Loucy (cell line): ENCODE measurements around the gene CTRL.
"Not testable (repeated sequence)": the region's sequence is repeated elsewhere in the genome, so short reads cannot be mapped to it uniquely, and the experiment has no call there.

Experiments
- H2AFZ ChIP-seq: fragments of 200-600 bp; sonication (generic); 2 replicates; pipeline ENCODE4 v1.6.0; 2016; ENCODE audit warnings: antibody characterized with exemption, mild to moderate bottlenecking, low read length, moderate library complexity
- H3F3A ChIP-seq: fragments of 200-600 bp; 2 replicates; pipeline ENCODE4 v1.6.0; 2016; ENCODE audit warnings: antibody characterized with exemption, low read depth, mild to moderate bottlenecking
- H3K27me3 ChIP-seq: fragments of 200-600 bp; sonication (generic); 2 replicates; pipeline ENCODE4 v1.6.1; 2014; ENCODE audit warnings: low read length, mild to moderate bottlenecking; ENCODE audit not compliant: insufficient read depth, poor library complexity, severe bottlenecking
- H3K36me3 ChIP-seq: fragments of 200-600 bp; sonication (generic); 2 replicates; pipeline ENCODE4 v1.6.1; 2016; ENCODE audit warnings: low read length; ENCODE audit not compliant: insufficient read depth
- H3K4me1 ChIP-seq: fragments of 200-600 bp; sonication (generic); 2 replicates; pipeline ENCODE4 v1.5.1; 2014; ENCODE audit warnings: low read length, mild to moderate bottlenecking; ENCODE audit not compliant: insufficient read depth, poor library complexity, severe bottlenecking
- H3K4me2 ChIP-seq: fragments of 200-600 bp; sonication (generic); 2 replicates; pipeline ENCODE4 v1.6.0; 2014; ENCODE audit warnings: antibody characterized with exemption, low read length, low read depth, mild to moderate bottlenecking; ENCODE audit not compliant: poor library complexity, severe bottlenecking
- H3K4me3 ChIP-seq: fragments of 200-600 bp; sonication (generic); 2 replicates; pipeline ENCODE4 v1.5.1; 2014; ENCODE audit warnings: low read length, mild to moderate bottlenecking, mixed read lengths; ENCODE audit not compliant: poor library complexity, severe bottlenecking
- H3K79me2 ChIP-seq: fragments of 200-600 bp; sonication (generic); 2 replicates; pipeline ENCODE4 v1.6.1; 2014; ENCODE audit warnings: low read length; ENCODE audit not compliant: insufficient read depth
- H3K9ac ChIP-seq: fragments of 200-600 bp; sonication (generic); 2 replicates; pipeline ENCODE4 v1.6.0; 2014; ENCODE audit warnings: mild to moderate bottlenecking, low read depth, low read length, moderate library complexity; ENCODE audit not compliant: poor library complexity, severe bottlenecking
- H3K9me2 ChIP-seq: fragments of 200-600 bp; sonication (generic); replicated peaks from 2 replicates; pipeline ENCODE4 v1.6.1; 2016; ENCODE audit warnings: low read depth, low read length, mixed read lengths
- H3K9me3 ChIP-seq: fragments of 200-600 bp; sonication (generic); 2 replicates; pipeline ENCODE4 v1.6.1; 2014; ENCODE audit warnings: mild to moderate bottlenecking, antibody characterized with exemption, low read length, low read depth; ENCODE audit not compliant: insufficient read depth
- H4K20me1 ChIP-seq: fragments of 200-600 bp; sonication (generic); 2 replicates; pipeline ENCODE4 v1.6.0; 2014; ENCODE audit warnings: antibody characterized with exemption, low read length, mild to moderate bottlenecking; ENCODE audit not compliant: insufficient read depth, poor library complexity, severe bottlenecking
- CTCF ChIP-seq: fragments of 200-600 bp; sonication (generic); conservative IDR thresholded peaks from 2 replicates; pipeline ENCODE4 v1.5.1; 2014; ENCODE audit warnings: mild to moderate bottlenecking, antibody characterized with exemption, low read length
- EZH2phosphoT487 ChIP-seq: fragments of 200-600 bp; IDR thresholded peaks from 2 replicates; pipeline ENCODE4 v1.6.1; 2018; ENCODE audit warnings: antibody characterized with exemption, mild to moderate bottlenecking, moderate library complexity, borderline replicate concordance

The CTRL gene

GRCh38 chr16:67977005-67977404 is 45.3 kb upstream of the CTRL start:
- H4K20me1 ChIP-seq: no peaks in the 10 kb centered on the region
- H3K27me3 ChIP-seq: no peaks in the 10 kb centered on the region
- no peak overlapping the region for H2AFZ ChIP-seq
- no peak overlapping the region for H3K9ac ChIP-seq
- TF ChIP-seq EZH2phosphoT487 (no peak), CTCF (no peak)
- no peaks in the 10 kb centered on the region for H3K79me2 ChIP-seq
- H3F3A ChIP-seq: no peaks in the 10 kb centered on the region
- no peaks in the 10 kb centered on the region for H3K36me3 ChIP-seq
- H3K9me2 ChIP-seq: no peaks in the 10 kb centered on the region
- H3K4me3 ChIP-seq: no peak overlapping the region
- H3K4me2 ChIP-seq: no peak overlapping the region
- no peaks in the 10 kb centered on the region for H3K4me1 ChIP-seq
- H3K9me3 ChIP-seq: no peaks in the 10 kb centered on the region

GRCh38 chr16:67976205-67976604 is 44.5 kb upstream of the CTRL start:
- Histone ChIP-seq H3K9ac (no peak overlapping the region), H3K36me3 (no peaks in the 10 kb centered on the region), H3K9me3 (no peaks in the 10 kb centered on the region), H3K9me2 (no peaks in the 10 kb centered on the region), H4K20me1 (no peaks in the 10 kb centered on the region), H3F3A (no peaks in the 10 kb centered on the region), H3K4me3 (no peak overlapping the region), H3K4me1 (no peaks in the 10 kb centered on the region), H3K79me2 (no peaks in the 10 kb centered on the region), H3K27me3 (no peaks in the 10 kb centered on the region), H2AFZ (no peak overlapping the region), H3K4me2 (no peak overlapping the region)
- TF ChIP-seq EZH2phosphoT487 (no peak), CTCF (no peak)

DNA sequence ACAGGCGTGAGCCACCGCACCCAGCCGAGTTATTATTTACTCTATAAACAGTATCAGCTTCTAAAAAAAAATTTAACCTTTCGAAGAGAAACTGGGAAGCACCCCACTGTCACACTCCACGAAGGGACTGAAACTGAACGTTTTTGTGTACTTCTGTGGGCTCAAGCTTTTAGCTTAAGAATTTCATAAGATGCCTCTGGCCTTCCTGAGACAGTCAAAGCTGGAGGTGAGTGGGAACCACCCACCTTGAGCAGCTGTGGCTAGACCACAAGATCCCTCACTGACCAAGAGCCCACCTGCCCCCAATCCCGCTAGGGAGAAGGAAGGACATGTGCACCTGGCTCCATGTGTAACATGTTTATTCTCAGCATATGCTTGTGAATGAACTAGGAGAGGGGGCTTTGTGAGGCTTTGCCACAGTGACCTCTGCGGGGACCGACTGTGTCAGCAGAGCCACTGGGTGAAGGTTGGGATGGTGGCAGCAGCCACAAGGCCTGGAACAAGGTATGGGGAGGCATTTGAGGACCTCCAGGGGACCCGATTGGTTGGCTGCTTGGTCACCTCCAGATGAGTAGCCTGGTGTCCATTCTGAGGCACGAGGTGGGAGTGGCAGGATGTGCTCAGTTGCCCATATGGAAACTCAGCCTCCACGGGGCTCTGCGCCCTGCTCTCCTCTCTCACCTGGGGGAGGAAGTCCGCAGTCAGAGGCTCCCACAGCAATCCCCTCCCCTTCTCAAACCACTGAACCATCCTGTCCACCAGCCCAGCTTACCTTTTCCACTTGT is 43.9 kb upstream of the CTRL start:
- TF ChIP-seq CTCF (no peak), EZH2phosphoT487 (no peak)
- H3K36me3 ChIP-seq: no peaks in the 10 kb centered on the region
- H3K9ac ChIP-seq: no peak overlapping the region
- no peak overlapping the region for H2AFZ ChIP-seq
- H3K4me2 ChIP-seq: no peak overlapping the region
- H3K79me2 ChIP-seq: no peaks in the 10 kb centered on the region
- H4K20me1 ChIP-seq: no peaks in the 10 kb centered on the region
- H3K27me3 ChIP-seq: no peaks in the 10 kb centered on the region
- H3K9me3 ChIP-seq: no peaks in the 10 kb centered on the region
- H3K4me3 ChIP-seq: no peak overlapping the region
- H3K4me1 ChIP-seq: no peaks in the 10 kb centered on the region
- H3F3A ChIP-seq: no peaks in the 10 kb centered on the region; the same call in 1 of the 2 replicates
- H3K9me2 ChIP-seq: no peaks in the 10 kb centered on the region

DNA sequence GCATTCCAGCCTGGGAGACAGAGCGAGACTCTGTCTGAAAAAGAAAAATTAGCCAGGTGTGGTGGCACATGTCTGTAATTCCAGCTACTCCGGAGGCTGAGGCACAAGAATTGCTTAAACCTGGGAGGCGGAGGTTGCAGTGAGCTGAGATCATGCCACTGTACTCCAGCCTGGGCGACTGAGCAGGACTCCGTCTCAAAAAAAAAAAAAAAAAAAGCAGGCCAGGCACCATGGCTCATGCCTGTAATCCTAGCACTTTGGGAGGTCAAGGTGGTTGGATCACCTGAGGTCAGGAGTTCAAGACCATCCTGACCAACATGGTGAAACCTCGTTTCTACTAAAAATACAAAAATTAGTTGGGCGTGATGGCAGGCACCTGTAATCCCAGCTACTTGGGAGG is 40.6 kb upstream of the CTRL start:
- not testable (repeated sequence) for H3K4me3 ChIP-seq, H2AFZ ChIP-seq, H3K27me3 ChIP-seq, H3K79me2 ChIP-seq, H3K9me3 ChIP-seq, H3K9me2 ChIP-seq, H3K4me2 ChIP-seq, H3F3A ChIP-seq, H4K20me1 ChIP-seq, H3K36me3 ChIP-seq, H3K9ac ChIP-seq
- H3K4me1 ChIP-seq: peaks cover 14% of the 10 kb centered on the region
